HG03442 (cell line): ENCODE measurements around the gene CCDC88C.

ENCODE experiments used
- ATAC-seq: cut with Tn5 transposase; IDR thresholded peaks from one replicate; pipeline ENCODE4 v1.9.1; 2021; ENCODE audit warnings: mild to moderate bottlenecking, moderate library complexity; ENCODE audit not compliant: unreplicated experiment

Gene CCDC88C

GRCh38 chr14:91365552-91365951 is 52.1 kb downstream of the CCDC88C start:
- no peak for ATAC-seq

DNA sequence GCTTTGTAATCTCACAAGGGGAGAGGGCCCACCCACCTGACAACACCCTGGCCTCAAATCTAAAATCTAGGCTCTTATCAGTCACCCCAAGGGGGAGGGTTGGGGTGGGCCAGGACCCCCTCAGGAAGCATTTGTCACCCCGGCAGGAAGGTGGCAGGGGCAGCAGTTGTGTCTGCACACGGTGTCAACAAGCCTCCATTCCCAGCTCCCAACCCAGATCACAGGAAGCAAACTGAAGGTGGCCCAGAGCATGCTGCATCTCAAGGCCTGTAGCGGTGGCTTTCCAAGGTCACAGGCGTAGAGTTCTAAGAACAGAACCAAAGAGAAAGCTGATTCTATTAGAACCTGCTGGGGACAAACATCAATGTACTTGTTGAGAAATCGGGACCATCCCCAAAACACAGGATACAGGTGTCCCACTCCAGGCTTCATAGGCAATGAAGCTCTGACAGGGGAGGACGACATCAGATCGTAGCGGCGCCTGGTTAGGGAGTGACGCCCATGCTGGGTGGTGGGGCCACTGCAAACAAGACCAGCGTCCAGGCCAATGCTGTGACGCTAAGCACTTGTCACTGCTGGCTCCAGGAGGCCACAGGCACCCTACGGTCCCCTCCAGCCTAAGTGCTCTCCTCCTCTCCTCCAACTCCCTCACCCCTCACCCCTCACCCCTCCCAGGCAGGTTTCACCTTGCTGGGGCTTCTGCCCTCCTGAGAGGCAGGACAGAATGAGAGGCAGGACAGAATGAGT is 52.9 kb downstream of the CCDC88C start:
- no peak for ATAC-seq

GRCh38 chr14:91363776-91364523 is 53.7 kb downstream of the CCDC88C start:
- ATAC-seq = peak; percentile 52

- ATAC-seq = no peak
Measured at GRCh38 chr14:91361233-91361811, 56.3 kb downstream of the CCDC88C start.

GRCh38 chr14:91360490-91361232 is 57.0 kb downstream of the CCDC88C start:
- ATAC-seq = no peak

GRCh38 chr14:91358654-91359220 is 58.9 kb downstream of the CCDC88C start:
- ATAC-seq = no peak

GRCh38 chr14:91358025-91358319 is 59.6 kb downstream of the CCDC88C start:
- no peak for ATAC-seq

DNA sequence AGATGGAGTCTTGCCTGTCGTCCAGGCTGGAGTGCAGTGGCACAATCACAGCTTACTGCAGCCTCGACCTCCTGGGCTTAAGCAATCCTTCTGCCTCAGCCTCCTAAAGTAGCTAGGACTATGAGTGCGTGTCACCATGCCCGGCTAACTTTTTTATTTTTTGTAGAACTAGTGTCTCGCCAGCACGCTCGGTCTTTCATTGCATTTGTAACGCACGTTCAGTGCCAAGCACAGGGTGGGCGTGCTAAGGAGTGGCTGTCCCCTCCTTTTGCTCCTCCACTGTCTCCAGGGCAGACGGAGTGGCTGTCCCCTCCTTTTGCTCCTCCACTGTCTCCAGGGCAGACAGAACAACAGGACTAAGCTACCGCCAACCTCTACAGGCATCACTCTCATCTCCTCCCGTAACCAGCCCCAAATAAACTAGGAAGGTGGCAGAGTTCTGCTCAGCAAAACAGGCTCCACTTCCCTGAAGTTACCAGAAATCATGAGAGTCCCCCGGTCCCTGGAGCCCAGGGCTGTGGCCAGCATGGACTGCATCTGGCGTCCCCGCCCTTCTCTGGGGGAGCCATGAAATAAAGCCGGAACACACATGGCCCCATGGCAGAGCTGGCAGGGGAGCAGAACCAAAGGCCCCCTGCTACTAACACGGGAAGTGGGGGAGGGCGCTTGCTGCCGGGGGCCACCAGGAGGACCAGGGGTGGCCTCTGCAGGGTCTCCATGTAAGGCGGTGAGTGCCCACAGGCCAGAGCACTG is 60.2 kb downstream of the CCDC88C start:
- ATAC-seq = no peak

DNA sequence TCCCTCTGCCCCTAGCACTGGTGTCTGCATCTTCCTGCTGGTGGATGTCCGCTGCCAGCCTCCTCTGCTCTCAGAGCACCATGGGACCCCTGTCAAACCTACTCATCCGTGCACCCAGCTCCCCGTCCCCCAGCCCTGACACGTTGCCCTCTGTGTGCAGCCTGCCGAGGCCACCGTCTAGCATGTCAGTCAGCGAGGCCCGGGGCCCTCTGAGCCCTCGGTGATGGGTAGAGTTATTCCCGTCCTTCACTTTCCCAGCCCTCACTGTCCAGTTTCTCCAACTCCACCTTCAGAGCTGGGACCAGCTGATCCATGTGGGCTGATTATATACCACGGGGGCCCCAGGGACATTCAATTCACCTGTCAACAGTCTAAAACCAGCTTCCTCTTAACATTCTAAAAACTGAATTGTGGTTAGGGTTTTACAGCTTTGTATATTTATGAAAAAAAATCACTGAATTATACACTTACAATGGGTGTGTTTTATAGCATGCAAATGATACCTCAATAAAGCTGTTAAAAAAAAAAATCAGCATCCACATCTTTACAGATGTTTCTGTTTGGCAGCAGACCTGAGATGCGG is 61.3 kb downstream of the CCDC88C start:
- ATAC-seq = no peak

GRCh38 chr14:91354979-91355685 is 62.5 kb downstream of the CCDC88C start:
- ATAC-seq = no peak

GRCh38 chr14:91354221-91354916 is 63.3 kb downstream of the CCDC88C start:
- ATAC-seq = no peak

DNA sequence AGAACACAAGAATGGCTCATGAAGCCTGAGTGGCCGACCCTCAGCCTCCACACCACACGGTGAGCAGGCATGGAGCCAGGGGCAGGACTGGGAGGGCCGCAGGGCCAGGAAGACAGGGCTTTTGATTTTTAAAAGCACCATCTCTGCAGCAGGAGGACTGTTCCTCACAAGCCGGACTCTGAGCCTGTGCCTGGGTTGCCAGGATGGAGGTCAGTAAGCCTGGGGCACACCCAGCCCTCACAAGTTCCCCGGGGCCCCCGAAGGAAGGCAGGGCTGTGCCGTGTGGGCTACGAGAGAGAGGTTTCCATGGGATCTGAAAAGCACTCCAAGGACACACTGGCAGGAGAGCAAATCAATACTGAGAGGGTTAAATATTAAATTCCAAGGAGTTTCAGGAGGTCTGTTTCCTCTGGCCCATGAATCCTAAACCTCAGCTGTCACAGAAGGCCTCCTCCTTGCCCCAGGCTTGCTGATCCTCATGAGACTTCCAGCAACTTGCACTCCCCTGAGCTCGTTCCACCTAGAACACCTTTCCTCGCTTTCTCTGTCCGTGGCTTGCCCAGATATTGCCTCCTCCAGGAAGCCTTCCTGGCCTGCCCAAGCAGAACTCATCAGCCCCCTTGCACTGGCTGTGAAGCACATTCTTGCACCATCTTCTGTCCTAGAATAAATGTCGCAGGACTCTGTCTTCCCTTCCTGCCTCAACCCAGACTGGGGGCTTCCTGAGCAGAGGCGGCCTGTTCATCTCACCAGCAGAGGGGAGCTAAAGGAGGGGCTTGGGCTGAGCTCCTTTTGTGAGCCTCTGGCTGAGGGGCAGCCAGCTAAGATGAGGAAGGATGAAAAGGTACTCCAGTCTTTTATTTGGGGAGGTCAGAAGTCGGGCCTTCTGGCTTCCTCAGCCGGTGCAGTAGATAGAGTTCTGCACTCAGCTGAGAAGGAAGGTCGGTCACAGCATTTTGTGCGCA is 64.6 kb downstream of the CCDC88C start:
- no peak for ATAC-seq

DNA sequence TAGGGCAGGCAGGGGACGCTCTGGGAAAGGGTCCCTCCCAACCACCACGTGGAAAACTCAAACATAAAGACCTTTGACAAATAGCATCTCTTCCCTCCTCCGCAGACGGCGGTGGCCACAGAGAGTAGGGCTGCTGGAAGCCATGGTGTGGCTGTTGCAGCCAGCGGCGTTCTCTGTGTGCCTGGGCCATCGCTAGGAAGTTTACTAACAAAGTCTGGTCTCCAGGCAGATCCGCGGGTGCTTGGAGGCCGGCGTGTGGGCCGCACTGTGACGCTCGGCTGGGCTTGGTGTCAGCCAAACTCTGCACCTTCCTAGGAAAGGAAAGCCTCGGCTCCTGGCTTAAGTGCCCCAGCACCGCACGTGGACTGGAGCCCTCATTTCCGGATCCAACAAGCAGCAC is 65.6 kb downstream of the CCDC88C start:
- ATAC-seq = no peak

DNA sequence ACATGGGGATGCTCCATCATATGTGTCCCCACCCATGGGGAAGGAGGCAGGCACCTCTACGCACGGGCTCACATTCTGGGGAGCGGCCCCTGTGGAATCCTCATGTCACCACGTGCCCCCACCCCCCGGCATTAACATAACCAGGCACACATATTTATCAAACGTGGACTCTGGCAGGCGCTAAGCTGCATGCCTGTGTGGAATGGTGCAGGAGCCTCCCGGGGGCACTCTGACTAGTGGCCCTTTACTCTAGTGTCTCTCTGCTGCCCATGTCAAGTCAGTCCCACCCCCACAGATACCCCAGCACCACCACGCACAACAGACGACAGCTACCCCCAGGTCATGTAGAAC is 66.1 kb downstream of the CCDC88C start:
- no peak for ATAC-seq

DNA sequence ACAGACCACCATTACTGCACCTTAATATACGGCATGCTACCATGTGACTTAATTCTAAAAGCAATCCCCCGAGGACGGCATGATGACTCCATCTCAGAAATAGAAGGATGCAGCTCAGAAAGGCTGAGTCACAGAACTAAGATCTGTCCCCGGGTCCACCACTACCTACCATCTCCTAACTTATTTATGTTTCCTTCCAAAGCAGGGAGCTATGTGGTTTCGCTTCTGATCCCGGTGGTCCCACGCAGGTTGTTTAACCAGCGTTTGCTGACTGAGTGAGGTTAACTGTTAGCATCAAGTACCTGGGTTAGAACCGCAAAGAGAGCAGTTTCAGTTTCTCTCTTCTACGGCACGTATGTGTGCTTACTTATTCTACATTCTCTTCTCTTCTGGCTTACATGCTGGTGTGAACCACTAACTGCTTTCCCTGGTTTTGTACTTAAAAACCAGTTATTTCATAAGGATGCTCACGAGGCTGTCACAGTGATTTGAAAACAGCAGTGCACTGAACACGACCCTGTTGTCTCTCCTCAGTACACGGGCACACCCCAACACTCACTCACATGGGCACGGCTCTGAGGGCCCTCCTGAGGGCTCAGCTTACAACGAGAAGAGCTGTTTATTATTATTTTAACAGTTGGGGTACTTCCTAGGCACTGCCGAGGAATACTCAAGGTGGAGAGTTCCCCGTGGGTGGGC is 66.7 kb downstream of the CCDC88C start:
- peak; percentile 50 for ATAC-seq

GRCh38 chr14:91350483-91350812 is 67.2 kb downstream of the CCDC88C start:
- ATAC-seq = peak; percentile 0

GRCh38 chr14:91349481-91350074 is 68.0 kb downstream of the CCDC88C start:
- ATAC-seq = peak; percentile 58
